ENCODE data around the gene CHIT1.

The CHIT1 gene

GRCh38 chr1:203188686-203189232, 40.7 kb downstream of the CHIT1 start:
- in situ Hi-C loops (cut with HindIII; ENCODE audit: low pct_unique_long_range_greater_than_20kb, low sequenced_read_pairs): no loop called here
- no peak for DNase-seq (ENCODE audit: low read depth in 1 of 2, low spot score in 1 of 2)
- TF ChIP-seq JUND (IDR thresholded peaks at IDR 0.05; ENCODE audit: low read depth): no peak

- in situ Hi-C loops (cut with HindIII; ENCODE audit: low pct_unique_long_range_greater_than_20kb, low sequenced_read_pairs): no loop called here
- TF ChIP-seq JUND (IDR thresholded peaks at IDR 0.05; ENCODE audit: low read depth): no peak
- DNase-seq (ENCODE audit: low read depth in 1 of 2, low spot score in 1 of 2): no peak
Measured at GRCh38 chr1:203187689-203188264, 41.7 kb downstream of the CHIT1 start.

- in situ Hi-C loops (cut with HindIII; ENCODE audit: low pct_unique_long_range_greater_than_20kb, low sequenced_read_pairs): no loop called here
- no peak for TF ChIP-seq JUND (IDR thresholded peaks at IDR 0.05; ENCODE audit: low read depth)
- DNase-seq (ENCODE audit: low read depth in 1 of 2, low spot score in 1 of 2): no peak
Measured at GRCh38 chr1:203187304-203187685, 42.2 kb downstream of the CHIT1 start.

GRCh38 chr1:203186446-203187303, 42.8 kb downstream of the CHIT1 start, which contains the start of gene CHI3L1:
TSS of gene CHI3L1 (minus strand) at chr1:203186704. CDS start at chr1:203186623, 81 bp downstream.
- in situ Hi-C loops (cut with HindIII; ENCODE audit: low pct_unique_long_range_greater_than_20kb, low sequenced_read_pairs): no loop called here
- DNase-seq (ENCODE audit: low read depth in 1 of 2, low spot score in 1 of 2): peak in 1 of 2 experiments; percentile 29
- TF ChIP-seq JUND (IDR thresholded peaks at IDR 0.05; ENCODE audit: low read depth): no peak

GRCh38 chr1:203186091-203186445, 43.4 kb downstream of the CHIT1 start:
- in situ Hi-C loops (cut with HindIII; ENCODE audit: low pct_unique_long_range_greater_than_20kb, low sequenced_read_pairs): no loop called here

GRCh38 chr1:203185585-203185984, 43.9 kb downstream of the CHIT1 start:
- DNase-seq (ENCODE audit: low read depth in 1 of 2, low spot score in 1 of 2): no peak

More at GRCh38 chr1:203186091-203186445, 43.4 kb downstream of the CHIT1 start:
- no peak for DNase-seq (ENCODE audit: low read depth in 1 of 2, low spot score in 1 of 2)
- no peak for TF ChIP-seq JUND (IDR thresholded peaks at IDR 0.05; ENCODE audit: low read depth)

GRCh38 chr1:203185061-203185461, 44.4 kb downstream of the CHIT1 start:
- DNase-seq (ENCODE audit: low read depth in 1 of 2, low spot score in 1 of 2): no peak
- in situ Hi-C loops (cut with HindIII; ENCODE audit: low pct_unique_long_range_greater_than_20kb, low sequenced_read_pairs): no loop called here
- TF ChIP-seq JUND (IDR thresholded peaks at IDR 0.05; ENCODE audit: low read depth): no peak

More at GRCh38 chr1:203185585-203185984, 43.9 kb downstream of the CHIT1 start:
- in situ Hi-C loops (cut with HindIII; ENCODE audit: low pct_unique_long_range_greater_than_20kb, low sequenced_read_pairs): no loop called here
- no peak for TF ChIP-seq JUND (IDR thresholded peaks at IDR 0.05; ENCODE audit: low read depth)

GRCh38 chr1:203184467-203184866, 45.0 kb downstream of the CHIT1 start:
- no peak for DNase-seq (ENCODE audit: low read depth in 1 of 2, low spot score in 1 of 2)
- no peak for TF ChIP-seq JUND (IDR thresholded peaks at IDR 0.05; ENCODE audit: low read depth)
- in situ Hi-C loops (cut with HindIII; ENCODE audit: low pct_unique_long_range_greater_than_20kb, low sequenced_read_pairs): no loop called here

GRCh38 chr1:203183828-203184227, 45.6 kb downstream of the CHIT1 start:
- no peak for DNase-seq (ENCODE audit: low read depth in 1 of 2, low spot score in 1 of 2)
- TF ChIP-seq JUND (IDR thresholded peaks at IDR 0.05; ENCODE audit: low read depth): no peak
- in situ Hi-C loops (cut with HindIII; ENCODE audit: low pct_unique_long_range_greater_than_20kb, low sequenced_read_pairs): no loop called here

GRCh38 chr1:203182387-203182953, 47.0 kb downstream of the CHIT1 start:
- in situ Hi-C loops (cut with HindIII; ENCODE audit: low pct_unique_long_range_greater_than_20kb, low sequenced_read_pairs): no loop called here
- DNase-seq (ENCODE audit: low read depth in 1 of 2, low spot score in 1 of 2): no peak
- TF ChIP-seq JUND (IDR thresholded peaks at IDR 0.05; ENCODE audit: low read depth): no peak

- in situ Hi-C loops (cut with HindIII; ENCODE audit: low pct_unique_long_range_greater_than_20kb, low sequenced_read_pairs): no loop called here
- DNase-seq (ENCODE audit: low read depth in 1 of 2, low spot score in 1 of 2): no peak
- no peak for TF ChIP-seq JUND (IDR thresholded peaks at IDR 0.05; ENCODE audit: low read depth)
Measured at GRCh38 chr1:203181586-203182386, 47.7 kb downstream of the CHIT1 start.
